IMR-90 (cell line): ENCODE measurements around the gene SLC44A1. TPM values are rescaled to one million over a fixed set of nuclear protein-coding genes. Genes with fewer than 3 reads are reported as not detected.

Experiments
- ATAC-seq: fragments of 200-7000 bp; cut with Tn5 transposase; 2 replicates; pipeline ENCODE4 v1.9.1; 2020; ENCODE audit warnings: low read depth, mild to moderate bottlenecking, moderate library complexity
- BruUV-seq: library from RNA; stranded (reverse); fragments of 400-500 nt; replicated peaks from 2 replicates; lab custom pipeline; 2021; lab: Mats Ljungman, UMichigan
- CTCF ChIA-PET: fragments of 300-600 bp; formaldehyde crosslinking; extraction: SDS; loops from one replicate; lab custom pipeline; 2021; ENCODE audit warnings: antibody characterized with exemption; lab: Yijun Ruan, JAX
- POLR2A ChIA-PET: fragments of 300-600 bp; sonication (Branson Sonifier 250); formaldehyde crosslinking; loops from one replicate; lab custom pipeline; 2022; ENCODE audit warnings: antibody characterized with exemption; ENCODE audit not compliant: unreplicated experiment; lab: Charles Lee
- DNase-seq: peaks from one replicate; pipeline ENCODE4 v3.0.0; 2013
- H2AFZ ChIP-seq: replicated peaks from 2 replicates; pipeline ENCODE3; 2013; ENCODE audit warnings: low read length, mild to moderate bottlenecking; ENCODE audit not compliant: poor library complexity
- H2AK5ac ChIP-seq: 2 replicates; pipeline ENCODE4 v1.6.1; 2013; ENCODE audit warnings: low read depth, low read length, inconsistent platforms
- H2AK9ac ChIP-seq: replicated peaks from 2 replicates; pipeline ENCODE3; 2013; ENCODE audit warnings: mild to moderate bottlenecking, low read depth, low read length, moderate library complexity; ENCODE audit not compliant: poor library complexity
- H2BK120ac ChIP-seq: 2 replicates; pipeline ENCODE4 v1.6.1; 2013; ENCODE audit warnings: low read depth, low read length, inconsistent platforms
- H2BK15ac ChIP-seq: 3 replicates; pipeline ENCODE4 v1.6.1; 2013; ENCODE audit warnings: low read depth, low read length, inconsistent platforms
- H2BK20ac ChIP-seq: 2 replicates; pipeline ENCODE4 v1.6.1; 2013; ENCODE audit warnings: low read depth, mild to moderate bottlenecking, inconsistent platforms, low read length, moderate library complexity
- H2BK5ac ChIP-seq: 2 replicates; pipeline ENCODE4 v1.6.1; 2013; ENCODE audit warnings: mild to moderate bottlenecking, low read depth, low read length, inconsistent platforms; ENCODE audit not compliant: poor library complexity, severe bottlenecking
- H3K14ac ChIP-seq: replicated peaks from 2 replicates; pipeline ENCODE4 v1.6.1; 2013; ENCODE audit warnings: low read depth, low read length, inconsistent platforms
- H3K18ac ChIP-seq: 2 replicates; pipeline ENCODE4 v1.6.1; 2013; ENCODE audit warnings: low read depth, low read length, control low read depth
- H3K23ac ChIP-seq: 2 replicates; pipeline ENCODE4 v1.6.1; 2013; ENCODE audit warnings: low read depth, low read length, inconsistent platforms
- H3K27ac ChIP-seq: 2 replicates; pipeline ENCODE4 v1.5.1; 2013; ENCODE audit warnings: mild to moderate bottlenecking, control low read depth, low read length; ENCODE audit not compliant: insufficient read depth
- H3K27me3 ChIP-seq: 2 replicates; pipeline ENCODE4 v1.6.1; 2013; ENCODE audit warnings: low read length; ENCODE audit not compliant: control insufficient read depth, insufficient read depth
- H3K36me3 ChIP-seq: 2 replicates; pipeline ENCODE4 v1.6.1; 2013; ENCODE audit warnings: low read length, mixed read lengths; ENCODE audit not compliant: control insufficient read depth, insufficient read depth
- H3K4ac ChIP-seq: 2 replicates; pipeline ENCODE4 v1.6.1; 2013; ENCODE audit warnings: low read depth, low read length, inconsistent platforms
- H3K4me1 ChIP-seq: 2 replicates; pipeline ENCODE4 v1.6.1; 2013; ENCODE audit warnings: low read length, mixed read lengths; ENCODE audit not compliant: control insufficient read depth, insufficient read depth
- H3K4me2 ChIP-seq: 2 replicates; pipeline ENCODE4 v1.6.1; 2013; ENCODE audit warnings: low read depth, mild to moderate bottlenecking, control low read depth, low read length, moderate library complexity
- H3K4me3 ChIP-seq: 2 replicates; pipeline ENCODE4 v1.5.1; 2013; ENCODE audit warnings: low read depth, mild to moderate bottlenecking, control low read depth, low read length, moderate library complexity; ENCODE audit not compliant: insufficient read depth
- H3K56ac ChIP-seq: 2 replicates; pipeline ENCODE4 v1.6.1; 2013; ENCODE audit warnings: low read length, inconsistent platforms; ENCODE audit not compliant: insufficient read depth; ENCODE audit errors: extremely low read depth
- H3K79me1 ChIP-seq, 2 experiments: 2 replicates each; pipeline ENCODE4 v1.6.1; 2013; ENCODE audit warnings: low read length in 2 of 2, inconsistent platforms in 1 of 2, low read depth in 1 of 2
- H3K9ac ChIP-seq: 2 replicates; pipeline ENCODE4 v1.6.1; 2013; ENCODE audit warnings: low read depth, low read length, control low read depth
- H3K9me1 ChIP-seq: 2 replicates; pipeline ENCODE4 v1.6.1; 2013; ENCODE audit warnings: low read length, inconsistent platforms; ENCODE audit not compliant: insufficient read depth
- H3K9me3 ChIP-seq: 2 replicates; pipeline ENCODE4 v1.6.1; 2013; ENCODE audit warnings: low read length; ENCODE audit not compliant: control insufficient read depth, insufficient read depth
- H4K20me1 ChIP-seq: 2 replicates; pipeline ENCODE4 v1.6.1; 2013; ENCODE audit warnings: low read length, inconsistent platforms; ENCODE audit not compliant: insufficient read depth
- H4K5ac ChIP-seq: 2 replicates; pipeline ENCODE4 v1.6.1; 2013; ENCODE audit warnings: mild to moderate bottlenecking, low read depth, low read length, control low read depth
- H4K8ac ChIP-seq, 2 experiments: 2 replicates each; pipeline ENCODE4 v1.6.1; 2013; ENCODE audit warnings: low read depth in 2 of 2, low read length in 2 of 2, control low read depth in 1 of 2, inconsistent platforms in 1 of 2
- H4K91ac ChIP-seq: 2 replicates; pipeline ENCODE4 v1.6.1; 2013; ENCODE audit warnings: low read depth, low read length, inconsistent platforms; ENCODE audit not compliant: insufficient read depth
- BHLHE40 ChIP-seq: fragments of 150-350 bp; IDR thresholded peaks from 2 replicates; pipeline ENCODE4 v1.6.1; 2016; ENCODE audit warnings: mild to moderate bottlenecking, low read depth, low read length
- FOS ChIP-seq: fragments of 150-350 bp; IDR thresholded peaks from 2 replicates; pipeline ENCODE4 v1.6.1; 2016; ENCODE audit warnings: low read depth, low read length
- RCOR1 ChIP-seq: IDR thresholded peaks from 2 replicates; pipeline ENCODE4 v1.6.1; 2012; ENCODE audit warnings: mild to moderate bottlenecking, low read length, improper control_type of control experiment; ENCODE audit not compliant: insufficient replicate concordance
- WGBS, 2 experiments: methylation state at CpG; one replicate each; pipeline versions ENCODE4 v1.1.5 to v1.1.7; 2013; ENCODE audit warnings: missing lambda C conversion rate in 2 of 2; ENCODE audit not compliant: insufficient read length in 1 of 2; ENCODE audit errors: extremely low coverage in 2 of 2; 5-methylcytosine and 5-hydroxymethylcytosine counted together
- dilution Hi-C: fragments of 300-500 bp; cut with HindIII; formaldehyde crosslinking; loops from one replicate; pipeline ENCODE4 v1.14.3; 2018; ENCODE audit warnings: low sequenced_read_pairs; ENCODE audit not compliant: unreplicated experiment
- in situ Hi-C: fragments of 300-500 bp; cut with MboI; formaldehyde crosslinking; loops from 3 replicates; pipeline ENCODE4 v1.14.3; 2019; ENCODE audit warnings: low sequenced_read_pairs, inconsistent platforms, mixed read lengths
- intact Hi-C: fragments of 100-400 bp; cut with micrococcal nuclease; formaldehyde crosslinking; loops from 2 replicates; pipeline ENCODE4 v1.10.0; 2022
- polyA plus RNA-seq, 3 experiments: library from polyadenylated mRNA; depleted of rRNA; stranded (reverse); fragments of >200 nt; gene quantifications; 2 replicates each; pipeline ENCODE4 v1.2.3, GENCODE V29; 2012; ENCODE audit warnings: low replicate concordance in 1 of 3
- total RNA-seq: library from RNA; depleted of rRNA; stranded (reverse); fragments of >200 nt; gene quantifications from 2 replicates; pipeline ENCODE4 v1.2.3, GENCODE V29; 2012
- TF ChIP-seq, protein P1 (sequence below): fragments of 150-350 bp; IDR thresholded peaks from 2 replicates; pipeline ENCODE4 v1.6.1; 2016; ENCODE audit warnings: low read depth, mild to moderate bottlenecking, low read length, moderate library complexity, borderline replicate concordance

Gene SLC44A1
- total and polyA plus RNA-seq, 2 of the 4 experiments (the other 2 are of a cell fraction) = 5.2 to 21.7 TPM

DNA sequence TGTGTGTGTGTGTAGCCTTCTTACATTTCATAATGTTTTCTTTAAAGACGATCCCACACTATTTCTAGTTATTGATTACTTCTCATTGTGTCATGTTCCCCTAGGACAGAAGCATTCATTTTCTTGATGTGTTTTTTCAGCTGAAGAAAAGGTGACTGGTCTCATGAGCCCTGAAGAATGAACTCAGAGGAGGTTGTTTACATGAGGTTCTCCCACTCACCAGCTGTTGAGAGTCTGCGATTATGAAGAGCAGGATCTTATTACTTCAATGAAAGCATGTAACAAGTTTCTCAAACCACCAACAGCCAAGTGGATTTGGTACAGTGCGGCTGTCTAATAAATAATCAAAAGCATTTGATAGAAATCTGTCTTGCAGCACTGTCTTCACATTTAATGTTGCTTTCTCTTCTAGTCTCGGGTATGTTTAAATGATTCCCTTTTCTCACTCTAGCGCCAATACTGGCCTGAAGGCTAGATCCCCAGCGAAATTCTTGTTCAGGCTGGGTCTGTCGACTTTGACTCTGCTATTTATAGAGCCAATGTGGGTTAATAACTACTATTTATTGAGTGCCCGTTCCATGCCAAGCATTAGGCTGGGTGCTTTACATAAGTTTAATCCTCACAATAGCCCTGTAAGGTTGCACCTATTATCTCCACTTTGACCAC is 193.8 kb downstream of the SLC44A1 start:
- Histone ChIP-seq H3K56ac (no peak overlapping the region), H2AFZ (no peak overlapping the region), H3K9me1 (no peaks in the 10 kb centered on the region), H4K5ac (no peak overlapping the region; the same call in 1 of the 2 replicates), H4K91ac (no peak overlapping the region), H3K23ac (no peak overlapping the region), H3K9ac (no peak overlapping the region), H3K27ac (peak overlapping the region; percentile 32; the same call in 1 of the 2 replicates), H4K20me1 (no peaks in the 10 kb centered on the region), H2BK120ac (no peak overlapping the region), H2AK5ac (no peak overlapping the region), H3K36me3 (no peaks in the 10 kb centered on the region), H2AK9ac (no peak overlapping the region), H4K8ac (no peak overlapping the region), H3K9me3 (peaks cover 2% of the 10 kb centered on the region; the same call in 1 of the 2 replicates), H3K4me1 (peaks cover 3% of the 10 kb centered on the region), H3K4me2 (peak overlapping the region; percentile 82), H3K4me3 (no peak overlapping the region), H2BK20ac (0 out of 2 replicates have a peak overlapping the region, but pooled peaks have one; percentile 17), H3K14ac (no peak overlapping the region), H3K4ac (no peak overlapping the region), H3K27me3 (no peaks in the 10 kb centered on the region), H2BK15ac (no peak overlapping the region), H3K79me1 (no peaks in the 10 kb centered on the region), H3K18ac (peak overlapping the region; percentile 36; the same call in 1 of the 2 replicates), H2BK5ac (peak overlapping the region; percentile 46)
- TF ChIP-seq BHLHE40 (peak; percentile 84), FOS (peak; percentile 53; the same call in 1 of the 2 replicates), RCOR1 (peak; percentile 98)
- TF ChIP-seq, protein P1, sequence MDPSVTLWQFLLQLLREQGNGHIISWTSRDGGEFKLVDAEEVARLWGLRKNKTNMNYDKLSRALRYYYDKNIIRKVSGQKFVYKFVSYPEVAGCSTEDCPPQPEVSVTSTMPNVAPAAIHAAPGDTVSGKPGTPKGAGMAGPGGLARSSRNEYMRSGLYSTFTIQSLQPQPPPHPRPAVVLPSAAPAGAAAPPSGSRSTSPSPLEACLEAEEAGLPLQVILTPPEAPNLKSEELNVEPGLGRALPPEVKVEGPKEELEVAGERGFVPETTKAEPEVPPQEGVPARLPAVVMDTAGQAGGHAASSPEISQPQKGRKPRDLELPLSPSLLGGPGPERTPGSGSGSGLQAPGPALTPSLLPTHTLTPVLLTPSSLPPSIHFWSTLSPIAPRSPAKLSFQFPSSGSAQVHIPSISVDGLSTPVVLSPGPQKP = no peak
- POLR2A ChIA-PET = no interaction called here
- DNase-seq (peak; percentile 97), ATAC-seq (peak; percentile 93)
- CTCF ChIA-PET = interaction anchor here (1.6 kb wide), 1 partner anchor 11 kb away, joined by 3 read pairs; no protein-coding TSS in a partner anchor
- in situ Hi-C loops (no loop called here), dilution Hi-C loops (no loop called here), intact Hi-C loops (no loop called here)
- no TSS peak for BruUV-seq
- WGBS, 2 experiments = no CpG with 5 or more reads among the region's 8 CpGs
